A549 (cell line): Measurements from ENCODE around the gene SYNDIG1L. TPM values are rescaled to one million over a fixed set of nuclear protein-coding genes. Genes with fewer than 3 reads are reported as not detected.

ENCODE experiments used
- ATAC-seq, 2 experiments: fragments of 200-7000 bp in 1 of 2; fragments of >200 bp in 1 of 2; cut with Nextera tagmentation in 1 of 2; cut with Tn5 transposase in 1 of 2; 3 replicates each; pipeline versions ENCODE4 v1.8.0 to v1.9.1; 2018 to 2020; ENCODE audit warnings: mild to moderate bottlenecking in 1 of 2, moderate library complexity in 1 of 2
- CTCF ChIA-PET: fragments of 300-600 bp; sonication (Branson Sonifier 250); formaldehyde crosslinking; extraction: SDS; loops from one replicate; lab custom pipeline; 2021; ENCODE audit warnings: antibody characterized with exemption, inconsistent platforms; lab: Yijun Ruan, JAX
- POLR2A ChIA-PET: fragments of 350-600 bp; formaldehyde crosslinking; extraction: SDS; loops from one replicate; lab custom pipeline; 2021; ENCODE audit warnings: antibody characterized with exemption, inconsistent platforms; lab: Yijun Ruan, JAX
- DNase-seq, 2 experiments: peaks; one replicate each; pipeline versions ENCODE4 v3.0.0 to v3.0.0-alpha.2; 2011 to 2016; ENCODE audit warnings: low read depth in 1 of 2, low spot score in 1 of 2
- FAIRE-seq: peaks from 2 replicates; lab custom pipeline; 2011; peaks lifted over from hg19 to GRCh38; lab: Jason Lieb, UNC
- H3K27ac ChIP-seq, 2 experiments: fragments of >200 bp; sonication (Bioruptor Twin); formaldehyde crosslinking; 3 replicates each; pipeline ENCODE4 v1.5.1; 2016 to 2017
- H3K4me1 ChIP-seq: fragments of >200 bp; sonication (Bioruptor Twin); formaldehyde crosslinking; 3 replicates; pipeline ENCODE4 v1.6.1; 2016
- H3K4me2 ChIP-seq: fragments of >200 bp; sonication (Bioruptor Twin); formaldehyde crosslinking; 3 replicates; pipeline ENCODE4 v1.6.1; 2016
- H3K4me3 ChIP-seq: fragments of >200 bp; sonication (Bioruptor Twin); formaldehyde crosslinking; 3 replicates; pipeline ENCODE4 v1.5.1; 2016
- H3K9me3 ChIP-seq: fragments of >200 bp; sonication (Bioruptor Twin); formaldehyde crosslinking; 3 replicates; pipeline ENCODE4 v1.6.1; 2016
- CHD2 ChIP-seq: fragments of 150-350 bp; IDR thresholded peaks from 2 replicates; pipeline ENCODE4 v1.6.1; 2014; ENCODE audit warnings: low read length; ENCODE audit not compliant: partially characterized antibody
- CHD4 ChIP-seq: fragments of 200-600 bp; sonication (generic); IDR thresholded peaks from 2 replicates; pipeline ENCODE4 v1.6.1; 2016; ENCODE audit warnings: antibody characterized with exemption, mild to moderate bottlenecking, borderline replicate concordance
- HDAC2 ChIP-seq: fragments of 200-600 bp; sonication (generic); IDR thresholded peaks from 2 replicates; pipeline ENCODE4 v1.6.1; 2016
- HOXA7 ChIP-seq: fragments of 250-450 bp; sonication (Bioruptor Pico); IDR thresholded peaks from 2 replicates; pipeline ENCODE4 v1.5.0; 2020; ENCODE audit warnings: mild to moderate bottlenecking, moderate library complexity
- JUN ChIP-seq, 2 experiments: fragments of >200 bp; sonication (Bioruptor Twin); formaldehyde crosslinking; IDR thresholded peaks; 2 replicates in 1 of 2; 3 replicates in 1 of 2; pipeline ENCODE4 v1.6.1; 2016 to 2017
- KDM1A ChIP-seq: fragments of 200-600 bp; sonication (generic); IDR thresholded peaks from 2 replicates; pipeline ENCODE4 v1.6.1; 2016; ENCODE audit warnings: low read depth, mild to moderate bottlenecking
- KDM5A ChIP-seq: fragments of 200-600 bp; sonication (generic); IDR thresholded peaks from 2 replicates; pipeline ENCODE4 v1.6.1; 2016; ENCODE audit warnings: antibody characterized with exemption, mild to moderate bottlenecking
- MAZ ChIP-seq: fragments of 150-350 bp; IDR thresholded peaks from 2 replicates; pipeline ENCODE4 v1.6.1; 2014; ENCODE audit warnings: antibody characterized with exemption, low read depth, low read length, borderline replicate concordance
- NFE2L2 ChIP-seq: fragments of 150-350 bp; conservative IDR thresholded peaks from 2 replicates; pipeline ENCODE4 v1.6.1; 2014; ENCODE audit warnings: low read length
- SMC3 ChIP-seq: fragments of >200 bp; sonication (Bioruptor Twin); formaldehyde crosslinking; IDR thresholded peaks from 3 replicates; pipeline ENCODE4 v1.6.1; 2018; ENCODE audit warnings: inconsistent platforms
- SREBF2 ChIP-seq: fragments of 450-650 bp; IDR thresholded peaks from 2 replicates; pipeline ENCODE4 v1.6.1; 2014; ENCODE audit warnings: mild to moderate bottlenecking, moderate library complexity
- TFCP2L1 ChIP-seq: fragments of 250-450 bp; sonication (Bioruptor Pico); IDR thresholded peaks from 2 replicates; pipeline ENCODE4 v1.5.0; 2021; ENCODE audit warnings: mild to moderate bottlenecking
- ZFP36 ChIP-seq: fragments of 450-650 bp; IDR thresholded peaks from 2 replicates; pipeline ENCODE4 v1.6.1; 2014; ENCODE audit warnings: borderline replicate concordance; ENCODE audit not compliant: partially characterized antibody
- ZNF302 ChIP-seq: fragments of 250-450 bp; sonication (Bioruptor Pico); IDR thresholded peaks from 2 replicates; pipeline ENCODE4 v1.9.0; 2021; ENCODE audit warnings: inconsistent platforms, mild to moderate bottlenecking, moderate library complexity
- WGBS: methylation state at CpG from one replicate; pipeline ENCODE4 v1.1.6; 2017; ENCODE audit errors: missing lambda C conversion rate; 5-methylcytosine and 5-hydroxymethylcytosine counted together
- polyA minus RNA-seq: library from RNA; depleted of rRNA, polyadenylated mRNA; stranded (reverse); fragments of >200 nt; gene quantifications from 2 replicates; pipeline ENCODE4 v1.2.3, GENCODE V29; 2011; rRNA and poly(A)+ RNA removed
- polyA plus RNA-seq, 4 experiments: library from polyadenylated mRNA; depleted of rRNA in 3 of 4; stranded (reverse); fragments of >200 nt; fragmentation: RNase III in 1 of 4; extraction: RNeasy Plus Mini Kit Qiagen cat#74134 plus additional on column Dnase treatment in 1 of 4; gene quantifications; 2 replicates in 3 of 4; 3 replicates in 1 of 4; pipeline ENCODE4 v1.2.3, GENCODE V29; 2011 to 2017
- TF ChIP-seq, protein P1 (sequence below): IDR thresholded peaks from 2 replicates; pipeline ENCODE4 v1.6.1; 2012

SYNDIG1L gene
- polyA plus RNA-seq (2011; rRNA removed) (not detected in 2 replicates), polyA plus RNA-seq (2017; fragmentation: RNase III; extraction: RNeasy Plus Mini Kit Qiagen cat#74134 plus additional on column Dnase treatment) (not detected in 3 replicates), polyA minus RNA-seq (not detected in 2 replicates)
- not detected in 2 replicates for polyA plus RNA-seq (2012; cell fraction: cytosol; rRNA removed)
- 0.02 TPM in 1 of 2 replicates, not detected in the other for polyA plus RNA-seq (2012; cell fraction: nucleus; rRNA removed)

DNA sequence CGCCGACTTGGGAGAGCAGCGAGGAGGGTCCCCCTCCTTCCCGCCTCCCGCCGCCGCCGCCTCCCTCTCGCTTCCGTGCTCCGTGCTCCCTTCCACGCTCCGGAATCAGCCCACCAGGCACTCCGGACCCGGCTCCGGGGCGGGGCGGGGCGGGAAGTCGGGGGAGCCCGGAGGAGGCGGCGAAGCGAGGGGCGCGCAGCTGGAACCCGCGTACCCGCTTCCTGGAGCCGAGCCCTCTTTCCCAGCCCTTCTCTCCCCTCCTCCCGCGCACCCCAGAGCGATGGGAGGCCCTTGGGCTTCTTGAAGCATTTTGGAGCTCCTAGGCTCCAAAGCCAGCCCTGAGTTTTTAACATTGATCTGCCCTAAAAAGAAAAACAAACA is at the start of gene SYNDIG1L:
Gene SYNDIG1L, minus strand, starts transcription at position 9 of the 381 bp plus-strand sequence. CDS start 16,466 bp downstream, outside the sequence.
- CTCF ChIA-PET: interaction anchor here (0.6 to 1.3 kb wide), 2 partner anchors 10 to 101 kb away, joined by 3 read pairs; no protein-coding TSS in a partner anchor
- DNase-seq (no peak), ATAC-seq (no peak), FAIRE-seq (no peak)
- WGBS: 30% methylated on average over 23 of the region's 33 CpGs
- POLR2A ChIA-PET: no interaction called here
- Histone ChIP-seq H3K9me3 (no peaks in the 10 kb centered on the region), H3K27ac (no peak within 1 kb of the TSS), H3K4me1 (no peaks in the 10 kb centered on the region), H3K4me2 (peak within 1 kb of the TSS; percentile 63; the same call in 2 of the 3 replicates), H3K4me3 (no peak within 1 kb of the TSS)
- no peak for TF ChIP-seq MAZ
- TF ChIP-seq CHD4: no peak

DNA sequence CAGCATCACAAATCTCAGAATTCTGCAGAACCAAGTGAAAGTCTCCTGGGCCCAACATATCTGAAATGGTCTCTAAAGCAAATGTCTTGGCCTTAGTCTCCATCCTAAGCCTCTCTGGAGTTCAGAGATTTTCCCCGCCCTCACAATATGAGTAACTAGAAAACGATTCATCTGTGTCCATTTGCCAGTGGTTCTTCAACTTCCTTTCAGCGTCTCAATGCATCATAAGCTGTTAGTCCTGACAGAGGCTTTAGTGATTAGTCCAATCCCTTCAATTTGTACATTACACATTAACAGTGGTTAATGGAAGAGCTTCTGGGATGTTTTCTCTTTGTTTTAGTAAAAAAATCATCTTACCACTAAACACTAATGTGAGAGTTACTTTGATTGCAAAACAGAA is 49.7 kb upstream of the SYNDIG1L start:
- FAIRE-seq: no peak

DNA sequence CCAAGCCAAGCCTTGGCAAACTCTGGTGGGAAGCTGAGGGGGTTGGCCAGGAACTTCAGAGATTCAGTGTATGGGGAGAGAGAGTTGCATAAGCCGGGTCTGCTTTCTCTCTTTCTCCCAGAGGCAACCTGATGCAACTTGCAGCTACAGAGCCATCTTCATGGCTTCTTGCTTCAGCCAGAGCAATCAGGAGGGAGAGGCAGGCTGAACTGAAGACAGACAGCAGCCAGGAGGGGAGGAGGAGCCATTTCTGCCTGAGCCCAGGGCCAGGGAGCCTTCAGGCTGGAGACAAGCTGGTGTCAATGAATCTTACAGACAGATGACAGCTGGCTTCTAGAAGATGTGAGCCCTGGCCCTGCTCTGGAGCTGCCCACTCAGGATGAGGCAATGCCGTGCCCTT is 48.4 kb upstream of the SYNDIG1L start:
- ATAC-seq (no peak), FAIRE-seq (no peak), DNase-seq (no peak)
- CTCF ChIA-PET: interaction anchor here (0.9 to 2.8 kb wide), 7 partner anchors 15 to 148 kb away, joined by 3 to 7 read pairs (median 3); partner anchors contain the start of gene NPC2
- WGBS: 36% methylated on average over 2 of the region's 2 CpGs
- TF ChIP-seq SREBF2: no peak
- H3K27ac ChIP-seq: no peak overlapping the region
- H3K9me3 ChIP-seq: no peaks in the 10 kb centered on the region
- POLR2A ChIA-PET: no interaction called here
- H3K4me1 ChIP-seq: no peaks in the 10 kb centered on the region
- H3K4me3 ChIP-seq: no peak overlapping the region
- no peak overlapping the region for H3K4me2 ChIP-seq

More for the DNA sequence above, 49.7 kb upstream of the SYNDIG1L start:
- DNase-seq: no peak
- Histone ChIP-seq H3K4me2 (no peak overlapping the region), H3K4me3 (no peak overlapping the region)
- WGBS: 32% methylated on average over 3 of the region's 3 CpGs
- TF ChIP-seq, protein P1, sequence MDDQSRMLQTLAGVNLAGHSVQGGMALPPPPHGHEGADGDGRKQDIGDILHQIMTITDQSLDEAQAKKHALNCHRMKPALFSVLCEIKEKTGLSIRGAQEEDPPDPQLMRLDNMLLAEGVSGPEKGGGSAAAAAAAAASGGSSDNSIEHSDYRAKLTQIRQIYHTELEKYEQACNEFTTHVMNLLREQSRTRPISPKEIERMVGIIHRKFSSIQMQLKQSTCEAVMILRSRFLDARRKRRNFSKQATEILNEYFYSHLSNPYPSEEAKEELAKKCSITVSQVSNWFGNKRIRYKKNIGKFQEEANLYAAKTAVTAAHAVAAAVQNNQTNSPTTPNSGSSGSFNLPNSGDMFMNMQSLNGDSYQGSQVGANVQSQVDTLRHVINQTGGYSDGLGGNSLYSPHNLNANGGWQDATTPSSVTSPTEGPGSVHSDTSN: no peak
- TF ChIP-seq, all 56 proteins: peak for 0
- Histone ChIP-seq H3K9me3 (no peaks in the 10 kb centered on the region), H3K27ac (no peak overlapping the region), H3K4me1 (no peaks in the 10 kb centered on the region)
- CTCF ChIA-PET: interaction anchor here (1.4 kb wide), 1 partner anchor 9 kb away, joined by 5 read pairs; no protein-coding TSS in a partner anchor
- POLR2A ChIA-PET: no interaction called here
- no peak; a peak in 1 of 6 replicates for ATAC-seq

DNA sequence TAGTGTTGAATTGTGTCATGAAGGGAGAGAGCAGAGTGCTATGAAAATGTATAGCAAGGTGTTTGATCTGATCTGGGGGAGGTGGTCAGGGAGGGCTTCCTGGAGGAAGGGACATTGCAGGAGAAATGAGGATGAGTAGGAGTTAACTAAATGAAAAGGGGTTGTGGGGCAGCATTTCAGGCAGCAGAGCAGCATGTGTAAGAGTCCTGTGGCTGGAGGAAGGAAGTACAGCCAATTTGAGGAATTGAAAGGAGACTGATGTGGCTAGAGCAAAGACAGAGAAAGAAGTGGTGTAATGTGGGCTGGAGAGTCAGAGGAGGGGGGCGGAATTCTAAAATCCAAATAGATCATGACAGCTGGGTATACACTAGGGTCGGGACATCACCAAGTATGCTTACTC is 46.6 kb upstream of the SYNDIG1L start:
- ChIA-PET POLR2A (no interaction called here), CTCF (interaction anchor here (1.2 to 2.8 kb wide), 3 partner anchors 14 to 184 kb away, joined by 3 to 7 read pairs (median 4); no protein-coding TSS in a partner anchor)
- Histone ChIP-seq H3K4me2 (no peak overlapping the region), H3K4me1 (no peaks in the 10 kb centered on the region), H3K4me3 (no peak overlapping the region), H3K27ac (no peak overlapping the region), H3K9me3 (no peaks in the 10 kb centered on the region)
- 63% methylated on average over 2 of the region's 2 CpGs for WGBS
- TF ChIP-seq KDM1A (no peak), ZFP36 (peak; percentile 63), KDM5A (no peak), HOXA7 (CRISPR knock-in tag) (no peak), HDAC2 (no peak), CHD2 (no peak), CHD4 (no peak), JUN (IDR thresholded peaks at IDR 0.05) (no peak)
- no peak for DNase-seq
- FAIRE-seq: no peak
- no peak for ATAC-seq

DNA sequence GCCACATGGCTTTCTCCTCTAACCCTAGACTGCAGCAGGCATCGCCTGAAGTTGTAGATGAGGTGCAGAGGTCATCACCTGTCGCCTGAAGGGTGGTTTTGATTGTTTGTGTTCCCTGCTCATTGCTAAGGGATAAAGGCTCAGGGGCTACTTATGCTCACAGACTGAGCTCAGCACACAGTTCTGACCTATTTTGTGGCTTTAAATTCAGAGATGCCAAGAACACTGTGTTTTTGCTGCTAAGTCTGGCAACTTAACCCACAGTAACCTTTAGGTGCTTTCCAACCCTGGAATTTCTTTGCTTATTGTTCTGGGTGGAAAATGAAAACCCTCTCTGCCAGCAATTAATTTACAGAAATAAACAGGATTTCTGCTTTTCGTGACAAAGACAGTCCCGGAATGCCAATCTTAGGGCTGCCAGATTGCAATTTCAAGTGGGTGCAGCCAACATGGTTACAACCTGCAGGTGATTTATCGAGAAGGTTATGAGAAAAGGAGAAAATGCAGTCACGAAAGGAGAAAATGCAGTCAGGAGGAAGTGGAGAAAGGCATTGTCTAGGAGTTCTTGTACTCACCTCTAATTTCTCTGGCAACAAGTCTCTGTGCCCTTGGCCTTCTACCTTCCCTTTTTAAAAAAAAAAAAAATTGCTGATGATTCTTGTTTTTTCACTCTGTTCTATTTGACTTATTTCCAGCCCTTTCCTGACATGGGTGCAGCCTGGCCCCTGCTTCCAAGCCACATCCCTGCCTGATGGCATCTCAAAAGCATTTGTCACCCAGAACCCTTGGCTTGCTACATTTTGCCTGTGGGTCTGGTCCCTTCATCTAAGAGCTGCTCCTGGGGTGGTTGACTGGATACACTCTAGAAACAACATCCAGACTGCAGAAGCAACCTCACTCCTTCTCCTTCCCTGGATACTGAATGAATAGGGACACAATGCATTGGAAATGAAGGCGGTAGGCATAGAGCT is 43.8 kb upstream of the SYNDIG1L start:
- Histone ChIP-seq H3K4me2 (no peak overlapping the region), H3K27ac (no peak overlapping the region)
- ChIA-PET CTCF (interaction anchor here (1.8 to 3.3 kb wide), 3 partner anchors 9 to 11 kb away, joined by 8 to 12 read pairs (median 10); no protein-coding TSS in a partner anchor), POLR2A (interaction anchor here (0.9 kb wide), 1 partner anchor 15 kb away, joined by 5 read pairs; no protein-coding TSS in a partner anchor)
- no peak for ATAC-seq
- WGBS: 56% methylated on average over 7 of the region's 7 CpGs
- no peak for TF ChIP-seq MAZ
- no peak for TF ChIP-seq TFCP2L1 (CRISPR knock-in tag)
- no peak for TF ChIP-seq ZNF302 (CRISPR knock-in tag)
- TF ChIP-seq JUN (IDR thresholded peaks at IDR 0.05): no peak
- TF ChIP-seq NFE2L2: no peak
- TF ChIP-seq CHD4: no peak
- no peak for TF ChIP-seq SMC3
- TF ChIP-seq, all 56 proteins: peak for 0
- no peaks in the 10 kb centered on the region for H3K9me3 ChIP-seq
- no peak overlapping the region for H3K4me3 ChIP-seq
- DNase-seq (no peak), FAIRE-seq (no peak)
- no peaks in the 10 kb centered on the region for H3K4me1 ChIP-seq
